ENCODE results near the gene PLCL1. TPM values are rescaled to one million over a fixed set of nuclear protein-coding genes. Genes with fewer than 3 reads are reported as not detected.

PLCL1 gene
- total and polyA plus RNA-seq, 3 donors (not counting 1 experiment from before 2014, with no cell fraction given), result 0.33 TPM; not detected in 2

Other genes starting within 250 kb of the PLCL1 start
- gene RFTN2, start 129.0 kb upstream of the PLCL1 start, total RNA-seq, result under 1 TPM in 1 of 2 donors, not detected in 1; under 0.01 TPM
- not detected for gene RFTN2, start 129.0 kb upstream of the PLCL1 start, polyA plus RNA-seq
- gene MARS2, start 99.2 kb upstream of the PLCL1 start, total RNA-seq, result 10 to 100 TPM; 10.0 to 11.2 TPM
- gene MARS2, start 99.2 kb upstream of the PLCL1 start, polyA plus RNA-seq, result 8.0 TPM
- gene BOLL, start 19.3 kb upstream of the PLCL1 start, total RNA-seq, result not detected
- gene BOLL, start 19.3 kb upstream of the PLCL1 start, polyA plus RNA-seq, result not detected